WTC11 (cell line): Measurements from ENCODE around the gene MLXIP. TPM values are rescaled to one million over a fixed set of nuclear protein-coding genes. Genes with fewer than 3 reads are reported as not detected.

Source experiments
- ATAC-seq: fragments of 200-7000 bp; cut with Tn5 transposase; 2 replicates; pipeline ENCODE4 v1.10.0; 2021; ENCODE audit warnings: mild to moderate bottlenecking, moderate library complexity
- CTCF ChIA-PET: fragments of 300-600 bp; sonication (Branson Sonifier 250); formaldehyde crosslinking; loops from one replicate; lab custom pipeline; 2021; ENCODE audit warnings: antibody characterized with exemption; lab: Charles Lee
- POLR2A ChIA-PET: fragments of 350-600 bp; sonication (Branson Sonifier 250); formaldehyde crosslinking; loops from one replicate; lab custom pipeline; 2021; ENCODE audit warnings: antibody characterized with exemption; lab: Charles Lee
- DNase-seq: peaks from one replicate; pipeline ENCODE4 v3.0.0; 2021; ENCODE audit warnings: low spot score
- H3K27ac Mint-ChIP-seq: 2 replicates; pipeline ENCODE4 v1.8.0; 2021; ENCODE audit warnings: mixed read lengths
- H3K27me3 Mint-ChIP-seq: 2 replicates; pipeline ENCODE4 v1.8.0; 2021; ENCODE audit warnings: low read depth, mild to moderate bottlenecking, moderate library complexity, mixed read lengths
- H3K36me3 Mint-ChIP-seq: 2 replicates; pipeline ENCODE4 v1.8.0; 2021; ENCODE audit warnings: mixed read lengths
- H3K4me1 Mint-ChIP-seq: 2 replicates; pipeline ENCODE4 v1.8.0; 2022; ENCODE audit warnings: mixed read lengths
- H3K4me3 Mint-ChIP-seq: 2 replicates; pipeline ENCODE4 v1.8.0; 2021; ENCODE audit warnings: mild to moderate bottlenecking, moderate library complexity, mixed read lengths
- H3K9me3 Mint-ChIP-seq: 2 replicates; pipeline ENCODE4 v1.8.0; 2021; ENCODE audit warnings: mixed read lengths
- ELF4 ChIP-seq: sonication (generic); formaldehyde crosslinking; IDR thresholded peaks from 2 replicates; pipeline ENCODE4 v1.8.1; 2022; ENCODE audit warnings: low read depth, mild to moderate bottlenecking, moderate library complexity, missing genetic modification reagents
- ESRRA ChIP-seq: sonication (generic); formaldehyde crosslinking; IDR thresholded peaks from 2 replicates; pipeline ENCODE4 v1.8.1; 2022; ENCODE audit warnings: mild to moderate bottlenecking, missing genetic modification reagents, borderline replicate concordance
- FOXK1 ChIP-seq: sonication (generic); formaldehyde crosslinking; IDR thresholded peaks from 2 replicates; pipeline ENCODE4 v1.8.0; 2022; ENCODE audit warnings: mild to moderate bottlenecking, moderate library complexity, missing genetic modification reagents
- GRHL2 ChIP-seq: fragments of 250-450 bp; sonication (Bioruptor Pico); IDR thresholded peaks from 2 replicates; pipeline ENCODE4 v1.8.0; 2022; ENCODE audit warnings: mild to moderate bottlenecking, moderate library complexity; ENCODE audit not compliant: insufficient replicate concordance, severe bottlenecking
- JAZF1 ChIP-seq: fragments of 250-450 bp; sonication (Bioruptor Pico); IDR thresholded peaks from 2 replicates; pipeline ENCODE4 v1.9.0; 2021; ENCODE audit warnings: moderate library complexity, mild to moderate bottlenecking, inconsistent platforms
- MYBL2 ChIP-seq: sonication (generic); formaldehyde crosslinking; IDR thresholded peaks from 2 replicates; pipeline ENCODE4 v1.8.1; 2023; ENCODE audit warnings: mild to moderate bottlenecking, moderate library complexity, missing genetic modification reagents
- NFATC4 ChIP-seq: fragments of 250-450 bp; sonication (Bioruptor Pico); IDR thresholded peaks from 2 replicates; pipeline ENCODE4 v1.9.0; 2021; ENCODE audit warnings: mild to moderate bottlenecking
- NR1H2 ChIP-seq: sonication (generic); formaldehyde crosslinking; IDR thresholded peaks from 2 replicates; pipeline ENCODE4 v1.9.0; 2021; ENCODE audit warnings: mild to moderate bottlenecking, moderate library complexity, missing genetic modification reagents
- OVOL2 ChIP-seq: fragments of 250-450 bp; sonication (Bioruptor Pico); IDR thresholded peaks from 2 replicates; pipeline ENCODE4 v1.9.0; 2021; ENCODE audit warnings: mild to moderate bottlenecking, borderline replicate concordance
- RELA ChIP-seq: sonication (generic); formaldehyde crosslinking; IDR thresholded peaks from 2 replicates; pipeline ENCODE4 v1.8.1; 2022; ENCODE audit warnings: missing genetic modification reagents, mild to moderate bottlenecking, borderline replicate concordance
- RORB ChIP-seq: fragments of 250-450 bp; sonication (Bioruptor Pico); IDR thresholded peaks from 2 replicates; pipeline ENCODE4 v1.9.0; 2021; ENCODE audit warnings: mild to moderate bottlenecking
- SOX15 ChIP-seq: fragments of 250-450 bp; sonication (Bioruptor Pico); IDR thresholded peaks from 2 replicates; pipeline ENCODE4 v1.9.0; 2021; ENCODE audit warnings: mild to moderate bottlenecking
- TEAD1 ChIP-seq: sonication (generic); formaldehyde crosslinking; IDR thresholded peaks from 2 replicates; pipeline ENCODE4 v1.8.0; 2022; ENCODE audit warnings: mild to moderate bottlenecking, missing genetic modification reagents
- TP53 ChIP-seq: sonication (generic); formaldehyde crosslinking; IDR thresholded peaks from 2 replicates; pipeline ENCODE4 v1.8.1; 2023; ENCODE audit warnings: mild to moderate bottlenecking, missing genetic modification reagents
- ZNF121 ChIP-seq: sonication (generic); formaldehyde crosslinking; IDR thresholded peaks from 2 replicates; pipeline ENCODE4 v1.8.0; 2023; ENCODE audit warnings: missing genetic modification reagents
- ZNF138 ChIP-seq: sonication (generic); formaldehyde crosslinking; conservative IDR thresholded peaks from 2 replicates; pipeline ENCODE4 v1.8.1; 2022; ENCODE audit warnings: mild to moderate bottlenecking, moderate library complexity, missing genetic modification reagents
- ZNF219 ChIP-seq: sonication (generic); formaldehyde crosslinking; IDR thresholded peaks from 2 replicates; pipeline ENCODE4 v1.8.0; 2023; ENCODE audit warnings: missing genetic modification reagents, mild to moderate bottlenecking, borderline replicate concordance
- ZNF423 ChIP-seq: fragments of 250-450 bp; sonication (Bioruptor Pico); IDR thresholded peaks from 2 replicates; pipeline ENCODE4 v2.1.2; 2022; ENCODE audit warnings: mild to moderate bottlenecking, moderate library complexity
- total RNA-seq: library from RNA; stranded (reverse); gene quantifications from 3 replicates; pipeline ENCODE4 v1.2.3, GENCODE V29; 2021
- TF ChIP-seq, protein P1 (sequence below): sonication (generic); formaldehyde crosslinking; IDR thresholded peaks from 2 replicates; pipeline ENCODE4 v1.8.0; 2023; ENCODE audit warnings: missing genetic modification reagents, mild to moderate bottlenecking, borderline replicate concordance
- TF ChIP-seq, protein P2 (sequence below): sonication (generic); formaldehyde crosslinking; IDR thresholded peaks from 2 replicates; pipeline ENCODE4 v1.8.0; 2023; ENCODE audit warnings: mild to moderate bottlenecking, missing genetic modification reagents
- TF ChIP-seq, protein P3 (sequence below): sonication (generic); formaldehyde crosslinking; IDR thresholded peaks from 2 replicates; pipeline ENCODE4 v1.8.1; 2023; ENCODE audit warnings: mild to moderate bottlenecking, missing genetic modification reagents, moderate library complexity
- TF ChIP-seq, protein P4 (sequence below): sonication (generic); formaldehyde crosslinking; IDR thresholded peaks from 2 replicates; pipeline ENCODE4 v1.8.0; 2023; ENCODE audit warnings: missing genetic modification reagents
- TF ChIP-seq, protein P5 (sequence below): sonication (generic); formaldehyde crosslinking; IDR thresholded peaks from 2 replicates; pipeline ENCODE4 v1.8.1; 2022; ENCODE audit warnings: mild to moderate bottlenecking, missing genetic modification reagents, moderate library complexity, borderline replicate concordance

Gene MLXIP
- total RNA-seq, 1 experiment from 2014 or later, result 49.4 TPM

DNA sequence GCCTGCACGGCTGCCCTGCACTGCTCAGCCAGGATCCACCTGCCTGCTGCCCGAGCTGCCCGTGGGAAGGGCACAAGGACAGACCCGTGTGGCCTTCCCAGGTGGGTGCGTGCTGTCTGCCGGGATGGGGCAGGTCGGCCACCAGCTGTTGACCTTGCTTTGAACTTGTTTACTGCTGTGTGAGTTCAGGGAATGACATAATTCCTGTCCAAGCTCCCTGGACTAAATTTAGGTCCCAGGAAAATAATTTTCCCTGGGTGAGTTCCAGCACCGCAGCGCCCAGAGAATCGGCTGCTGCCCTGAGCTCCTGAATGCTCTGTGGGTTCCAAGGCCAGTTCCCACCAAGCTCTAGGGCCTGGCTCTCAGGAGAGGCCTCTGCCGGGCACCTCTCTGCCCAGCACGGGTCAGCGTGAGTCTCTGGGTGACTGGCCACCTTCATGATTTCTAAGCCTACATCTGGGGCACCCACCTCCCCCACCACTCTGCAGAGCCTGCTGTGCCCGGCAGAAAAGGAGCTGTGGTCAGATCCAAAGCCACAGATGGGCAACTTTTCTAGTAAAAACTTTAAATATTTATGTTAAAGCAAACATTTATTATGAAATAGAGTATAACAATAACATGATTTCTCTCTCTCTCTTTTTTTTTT is 27.2 kb upstream of the MLXIP start:
- peaks cover 7% of the 10 kb centered on the region for H3K36me3 Mint-ChIP-seq
- no peak for ATAC-seq
- no peak for DNase-seq
- H3K27ac Mint-ChIP-seq, result no peak overlapping the region
- CTCF ChIA-PET, result interaction anchor here (0.9 to 1.9 kb wide), 5 partner anchors 20 to 133 kb away, joined by 3 to 11 read pairs (median 5); partner anchors contain the start of gene CFAP251
- H3K9me3 Mint-ChIP-seq, result no peaks in the 10 kb centered on the region
- no peaks in the 10 kb centered on the region for H3K27me3 Mint-ChIP-seq
- TF ChIP-seq, protein P1, sequence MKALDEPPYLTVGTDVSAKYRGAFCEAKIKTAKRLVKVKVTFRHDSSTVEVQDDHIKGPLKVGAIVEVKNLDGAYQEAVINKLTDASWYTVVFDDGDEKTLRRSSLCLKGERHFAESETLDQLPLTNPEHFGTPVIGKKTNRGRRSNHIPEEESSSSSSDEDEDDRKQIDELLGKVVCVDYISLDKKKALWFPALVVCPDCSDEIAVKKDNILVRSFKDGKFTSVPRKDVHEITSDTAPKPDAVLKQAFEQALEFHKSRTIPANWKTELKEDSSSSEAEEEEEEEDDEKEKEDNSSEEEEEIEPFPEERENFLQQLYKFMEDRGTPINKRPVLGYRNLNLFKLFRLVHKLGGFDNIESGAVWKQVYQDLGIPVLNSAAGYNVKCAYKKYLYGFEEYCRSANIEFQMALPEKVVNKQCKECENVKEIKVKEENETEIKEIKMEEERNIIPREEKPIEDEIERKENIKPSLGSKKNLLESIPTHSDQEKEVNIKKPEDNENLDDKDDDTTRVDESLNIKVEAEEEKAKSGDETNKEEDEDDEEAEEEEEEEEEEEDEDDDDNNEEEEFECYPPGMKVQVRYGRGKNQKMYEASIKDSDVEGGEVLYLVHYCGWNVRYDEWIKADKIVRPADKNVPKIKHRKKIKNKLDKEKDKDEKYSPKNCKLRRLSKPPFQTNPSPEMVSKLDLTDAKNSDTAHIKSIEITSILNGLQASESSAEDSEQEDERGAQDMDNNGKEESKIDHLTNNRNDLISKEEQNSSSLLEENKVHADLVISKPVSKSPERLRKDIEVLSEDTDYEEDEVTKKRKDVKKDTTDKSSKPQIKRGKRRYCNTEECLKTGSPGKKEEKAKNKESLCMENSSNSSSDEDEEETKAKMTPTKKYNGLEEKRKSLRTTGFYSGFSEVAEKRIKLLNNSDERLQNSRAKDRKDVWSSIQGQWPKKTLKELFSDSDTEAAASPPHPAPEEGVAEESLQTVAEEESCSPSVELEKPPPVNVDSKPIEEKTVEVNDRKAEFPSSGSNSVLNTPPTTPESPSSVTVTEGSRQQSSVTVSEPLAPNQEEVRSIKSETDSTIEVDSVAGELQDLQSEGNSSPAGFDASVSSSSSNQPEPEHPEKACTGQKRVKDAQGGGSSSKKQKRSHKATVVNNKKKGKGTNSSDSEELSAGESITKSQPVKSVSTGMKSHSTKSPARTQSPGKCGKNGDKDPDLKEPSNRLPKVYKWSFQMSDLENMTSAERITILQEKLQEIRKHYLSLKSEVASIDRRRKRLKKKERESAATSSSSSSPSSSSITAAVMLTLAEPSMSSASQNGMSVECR (CRISPR knock-in tag), result no peak
- TF ChIP-seq NFATC4 (no peak), TEAD1 (CRISPR knock-in tag) (no peak), ZNF121 (CRISPR knock-in tag) (no peak), RORB (CRISPR knock-in tag) (no peak), ZNF423 (CRISPR knock-in tag) (no peak), GRHL2 (CRISPR knock-in tag) (no peak), ZNF219 (CRISPR knock-in tag) (no peak), MYBL2 (no peak), TP53 (CRISPR knock-in tag) (no peak), JAZF1 (CRISPR knock-in tag) (no peak)
- TF ChIP-seq, protein P2, sequence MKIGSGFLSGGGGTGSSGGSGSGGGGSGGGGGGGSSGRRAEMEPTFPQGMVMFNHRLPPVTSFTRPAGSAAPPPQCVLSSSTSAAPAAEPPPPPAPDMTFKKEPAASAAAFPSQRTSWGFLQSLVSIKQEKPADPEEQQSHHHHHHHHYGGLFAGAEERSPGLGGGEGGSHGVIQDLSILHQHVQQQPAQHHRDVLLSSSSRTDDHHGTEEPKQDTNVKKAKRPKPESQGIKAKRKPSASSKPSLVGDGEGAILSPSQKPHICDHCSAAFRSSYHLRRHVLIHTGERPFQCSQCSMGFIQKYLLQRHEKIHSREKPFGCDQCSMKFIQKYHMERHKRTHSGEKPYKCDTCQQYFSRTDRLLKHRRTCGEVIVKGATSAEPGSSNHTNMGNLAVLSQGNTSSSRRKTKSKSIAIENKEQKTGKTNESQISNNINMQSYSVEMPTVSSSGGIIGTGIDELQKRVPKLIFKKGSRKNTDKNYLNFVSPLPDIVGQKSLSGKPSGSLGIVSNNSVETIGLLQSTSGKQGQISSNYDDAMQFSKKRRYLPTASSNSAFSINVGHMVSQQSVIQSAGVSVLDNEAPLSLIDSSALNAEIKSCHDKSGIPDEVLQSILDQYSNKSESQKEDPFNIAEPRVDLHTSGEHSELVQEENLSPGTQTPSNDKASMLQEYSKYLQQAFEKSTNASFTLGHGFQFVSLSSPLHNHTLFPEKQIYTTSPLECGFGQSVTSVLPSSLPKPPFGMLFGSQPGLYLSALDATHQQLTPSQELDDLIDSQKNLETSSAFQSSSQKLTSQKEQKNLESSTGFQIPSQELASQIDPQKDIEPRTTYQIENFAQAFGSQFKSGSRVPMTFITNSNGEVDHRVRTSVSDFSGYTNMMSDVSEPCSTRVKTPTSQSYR (CRISPR knock-in tag), result no peak
- TF ChIP-seq, protein P3, sequence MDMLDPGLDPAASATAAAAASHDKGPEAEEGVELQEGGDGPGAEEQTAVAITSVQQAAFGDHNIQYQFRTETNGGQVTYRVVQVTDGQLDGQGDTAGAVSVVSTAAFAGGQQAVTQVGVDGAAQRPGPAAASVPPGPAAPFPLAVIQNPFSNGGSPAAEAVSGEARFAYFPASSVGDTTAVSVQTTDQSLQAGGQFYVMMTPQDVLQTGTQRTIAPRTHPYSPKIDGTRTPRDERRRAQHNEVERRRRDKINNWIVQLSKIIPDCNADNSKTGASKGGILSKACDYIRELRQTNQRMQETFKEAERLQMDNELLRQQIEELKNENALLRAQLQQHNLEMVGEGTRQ (CRISPR knock-in tag), result no peak
- TF ChIP-seq, protein P4, sequence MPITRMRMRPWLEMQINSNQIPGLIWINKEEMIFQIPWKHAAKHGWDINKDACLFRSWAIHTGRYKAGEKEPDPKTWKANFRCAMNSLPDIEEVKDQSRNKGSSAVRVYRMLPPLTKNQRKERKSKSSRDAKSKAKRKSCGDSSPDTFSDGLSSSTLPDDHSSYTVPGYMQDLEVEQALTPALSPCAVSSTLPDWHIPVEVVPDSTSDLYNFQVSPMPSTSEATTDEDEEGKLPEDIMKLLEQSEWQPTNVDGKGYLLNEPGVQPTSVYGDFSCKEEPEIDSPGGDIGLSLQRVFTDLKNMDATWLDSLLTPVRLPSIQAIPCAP, result no peak
- peaks cover 4% of the 10 kb centered on the region; the same call in 1 of the 2 replicates for H3K4me1 Mint-ChIP-seq
- no peak overlapping the region for H3K4me3 Mint-ChIP-seq
- POLR2A ChIA-PET, result no interaction called here

DNA sequence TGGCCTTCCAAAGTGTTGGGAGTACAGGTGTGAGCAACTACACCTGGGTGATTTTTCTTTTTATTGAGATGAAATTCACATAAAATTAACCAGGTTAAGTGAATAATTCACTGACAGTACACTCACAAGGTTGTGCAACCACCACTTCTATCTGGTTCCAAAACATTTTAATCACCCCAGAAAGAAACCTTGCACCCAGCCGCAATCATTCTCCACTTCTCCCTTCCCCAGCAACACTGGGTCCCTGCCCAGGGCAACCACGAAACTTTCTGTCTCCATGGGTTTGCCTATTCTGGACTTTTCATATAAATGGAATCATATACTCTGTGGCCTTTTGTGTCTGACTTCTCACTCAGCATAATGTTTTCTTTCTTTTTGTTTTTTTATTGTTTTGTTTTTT is 26.3 kb upstream of the MLXIP start:
- Mint-ChIP-seq H3K27ac (peak overlapping the region; percentile 13; the same call in 1 of the 2 replicates), H3K36me3 (peaks cover 13% of the 10 kb centered on the region), H3K4me1 (peaks cover 4% of the 10 kb centered on the region; the same call in 1 of the 2 replicates), H3K27me3 (no peaks in the 10 kb centered on the region), H3K9me3 (no peaks in the 10 kb centered on the region), H3K4me3 (no peak overlapping the region)
- no peak for DNase-seq
- ChIA-PET CTCF (interaction anchor here (1.1 to 1.9 kb wide), 3 partner anchors 21 to 134 kb away, joined by 3 to 5 read pairs (median 5); partner anchors contain the start of gene CFAP251), POLR2A (no interaction called here)
- no peak for ATAC-seq
- TF ChIP-seq, protein P2 (CRISPR knock-in tag), result no peak
- TF ChIP-seq TP53 (CRISPR knock-in tag) (no peak), ESRRA (no peak), ZNF138 (no peak), SOX15 (CRISPR knock-in tag) (no peak), RELA (CRISPR knock-in tag) (no peak), ZNF121 (CRISPR knock-in tag) (no peak), NR1H2 (no peak), OVOL2 (no peak), ELF4 (CRISPR knock-in tag) (no peak), FOXK1 (CRISPR knock-in tag) (no peak)
- TF ChIP-seq, protein P5, sequence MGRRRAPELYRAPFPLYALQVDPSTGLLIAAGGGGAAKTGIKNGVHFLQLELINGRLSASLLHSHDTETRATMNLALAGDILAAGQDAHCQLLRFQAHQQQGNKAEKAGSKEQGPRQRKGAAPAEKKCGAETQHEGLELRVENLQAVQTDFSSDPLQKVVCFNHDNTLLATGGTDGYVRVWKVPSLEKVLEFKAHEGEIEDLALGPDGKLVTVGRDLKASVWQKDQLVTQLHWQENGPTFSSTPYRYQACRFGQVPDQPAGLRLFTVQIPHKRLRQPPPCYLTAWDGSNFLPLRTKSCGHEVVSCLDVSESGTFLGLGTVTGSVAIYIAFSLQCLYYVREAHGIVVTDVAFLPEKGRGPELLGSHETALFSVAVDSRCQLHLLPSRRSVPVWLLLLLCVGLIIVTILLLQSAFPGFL (CRISPR knock-in tag), result no peak
